Activated T-cell treated with anti-CD3 and anti-CD28 coated beads, Interleukin-2, amount 50 U/mL, for 4 hours (primary cell): ENCODE data around the gene TMEM39B. TPM values are rescaled to one million over a fixed set of nuclear protein-coding genes. Genes with fewer than 3 reads are reported as not detected.
"Not testable (repeated sequence)": the region's sequence is repeated elsewhere in the genome, so short reads cannot be mapped to it uniquely, and the experiment has no call there.

ENCODE experiments used
- ATAC-seq, 2 donors: fragments of 200-7000 bp; cut with Tn5 transposase; one replicate each; pipeline ENCODE4 v1.10.0; 2021
- DNase-seq: peaks from one replicate; pipeline ENCODE4 v3.0.0-alpha.2; 2020
- H3K27me3 Mint-ChIP-seq: one replicate; pipeline ENCODE4 v1.8.0; 2021; ENCODE audit warnings: low read depth, mixed read lengths
- H3K36me3 Mint-ChIP-seq: one replicate; pipeline ENCODE4 v1.8.0; 2022; ENCODE audit warnings: mixed read lengths; ENCODE audit not compliant: insufficient read depth
- H3K4me1 Mint-ChIP-seq: one replicate; pipeline ENCODE4 v1.8.0; 2021; ENCODE audit warnings: low read depth, mixed read lengths
- H3K4me3 Mint-ChIP-seq: one replicate; pipeline ENCODE4 v1.8.0; 2021; ENCODE audit warnings: mild to moderate bottlenecking, moderate library complexity, mixed read lengths
- H3K9me3 Mint-ChIP-seq: one replicate; pipeline ENCODE4 v1.8.0; 2021; ENCODE audit warnings: mixed read lengths
- total RNA-seq, 3 donors: library from RNA; stranded (reverse); gene quantifications; one replicate each; pipeline ENCODE4 v1.2.1, GENCODE V29; 2021

The TMEM39B gene
- total RNA-seq, 3 donors from 2014 or later: 26.9 to 30.4 (median 27.8) TPM

DNA sequence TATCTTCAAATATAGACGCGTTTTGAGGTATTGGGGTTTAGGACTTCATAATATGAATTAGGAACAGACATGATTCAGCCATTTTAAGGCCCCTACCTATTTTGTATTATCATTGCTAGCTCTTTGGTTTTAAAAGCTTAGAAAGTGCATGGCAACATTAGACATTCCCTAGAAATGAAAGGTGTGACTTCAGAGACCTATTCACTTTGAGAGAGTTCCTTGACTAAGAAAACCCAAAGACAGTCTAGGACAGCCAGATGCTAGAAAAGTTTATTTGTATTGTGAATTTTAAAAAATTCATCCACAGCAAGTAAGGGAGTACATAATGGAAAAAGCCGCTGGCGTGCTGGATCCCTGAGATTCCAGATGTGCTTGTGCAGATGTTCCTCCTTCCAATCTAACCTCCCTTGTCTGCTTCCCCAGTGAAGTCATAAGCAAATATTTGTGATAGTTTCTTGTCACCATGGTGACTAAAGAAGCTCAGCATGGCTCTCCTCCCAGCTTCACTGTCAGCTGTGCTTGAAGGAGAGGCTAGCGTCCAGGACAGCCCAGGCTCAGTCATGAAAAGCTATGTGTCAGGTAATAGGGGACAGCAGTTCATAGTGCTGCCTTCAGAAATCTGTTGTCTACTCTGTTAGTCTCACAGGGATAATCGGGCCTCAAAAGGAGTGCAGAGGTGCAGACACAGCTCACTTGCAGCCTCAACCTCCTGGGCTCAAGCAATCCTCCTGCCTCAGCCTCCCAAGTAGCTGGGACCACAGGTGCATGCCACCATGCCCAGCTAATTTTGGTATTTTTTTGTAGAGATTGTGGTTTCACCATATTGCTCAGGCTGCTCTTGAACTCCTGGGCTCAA lies 69.9 kb downstream of the TMEM39B start:
- H3K4me3 Mint-ChIP-seq: no peak overlapping the region
- no peaks in the 10 kb centered on the region for H3K9me3 Mint-ChIP-seq
- peaks cover 57% of the 10 kb centered on the region for H3K4me1 Mint-ChIP-seq
- no peak for DNase-seq
- peaks cover 16% of the 10 kb centered on the region for H3K36me3 Mint-ChIP-seq
- H3K27me3 Mint-ChIP-seq: no peaks in the 10 kb centered on the region
- no peak for ATAC-seq

DNA sequence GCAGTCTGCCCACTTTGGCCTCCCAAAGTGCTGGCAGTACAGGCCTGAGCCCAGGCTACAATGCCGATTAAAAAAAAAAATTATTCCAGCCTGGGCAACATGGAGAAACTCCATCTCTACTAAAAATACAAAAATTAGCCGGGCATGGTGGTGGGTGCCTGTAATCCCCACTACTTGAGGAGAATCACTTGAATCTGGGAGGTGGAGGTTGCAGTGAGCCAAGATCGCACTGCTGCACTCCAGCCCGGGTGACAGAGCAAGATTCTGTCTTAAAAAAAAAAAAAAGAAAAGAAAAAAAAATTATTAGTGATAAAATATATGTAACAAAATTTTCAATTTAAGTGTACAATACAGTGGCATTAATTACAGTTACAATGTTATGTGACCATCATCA lies 70.6 kb downstream of the TMEM39B start:
- not testable (repeated sequence) for H3K27me3 Mint-ChIP-seq, H3K9me3 Mint-ChIP-seq, DNase-seq, ATAC-seq, H3K4me3 Mint-ChIP-seq
- Mint-ChIP-seq H3K36me3 (peaks cover 20% of the 10 kb centered on the region), H3K4me1 (peaks cover 53% of the 10 kb centered on the region)

DNA sequence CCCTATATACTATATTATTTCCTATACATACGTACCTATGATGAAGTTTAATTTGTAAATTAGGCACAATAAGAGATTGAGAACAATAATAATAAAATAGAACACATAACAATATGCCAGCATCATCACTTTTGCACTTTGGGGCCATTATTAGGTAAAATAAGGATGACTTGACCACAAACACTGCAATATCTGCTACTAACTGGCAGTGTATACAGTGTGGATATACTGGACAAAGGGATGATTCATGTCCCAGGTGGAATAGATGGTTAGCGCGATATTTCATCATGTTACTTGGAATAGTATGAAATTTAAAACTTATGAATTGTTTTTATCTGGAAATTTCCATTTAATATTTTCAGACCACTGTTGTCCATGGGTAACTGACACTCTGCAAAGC lies 71.3 kb downstream of the TMEM39B start:
- H3K27me3 Mint-ChIP-seq: no peaks in the 10 kb centered on the region
- H3K4me3 Mint-ChIP-seq: no peak overlapping the region
- peaks cover 3% of the 10 kb centered on the region for H3K9me3 Mint-ChIP-seq
- peaks cover 17% of the 10 kb centered on the region for H3K36me3 Mint-ChIP-seq
- DNase-seq (no peak), ATAC-seq (no peak)
- peaks cover 46% of the 10 kb centered on the region for H3K4me1 Mint-ChIP-seq

DNA sequence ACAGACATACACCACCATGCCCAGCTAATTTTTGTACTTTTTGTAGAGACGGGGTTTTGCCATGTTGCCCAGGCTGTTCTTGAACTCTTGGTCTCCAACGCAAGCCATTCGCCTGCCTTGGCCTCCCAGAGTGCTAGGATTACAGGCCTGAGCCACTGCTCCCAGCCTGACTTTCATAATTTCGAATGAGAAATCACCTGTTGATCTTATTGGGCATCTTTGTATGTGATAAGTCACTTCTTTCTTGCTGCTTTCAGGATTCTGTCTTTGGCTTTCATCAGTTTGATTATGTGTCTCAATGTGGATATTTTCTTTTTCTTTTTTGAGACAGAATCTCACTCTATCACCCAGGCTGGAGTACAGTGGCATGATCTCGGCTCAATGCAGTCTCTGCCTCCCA lies 75.1 kb downstream of the TMEM39B start:
- H3K4me3 Mint-ChIP-seq, DNase-seq, ATAC-seq, H3K9me3 Mint-ChIP-seq, H3K27me3 Mint-ChIP-seq: not testable (repeated sequence)
- peaks cover 19% of the 10 kb centered on the region for H3K36me3 Mint-ChIP-seq
- H3K4me1 Mint-ChIP-seq: peaks cover 28% of the 10 kb centered on the region

DNA sequence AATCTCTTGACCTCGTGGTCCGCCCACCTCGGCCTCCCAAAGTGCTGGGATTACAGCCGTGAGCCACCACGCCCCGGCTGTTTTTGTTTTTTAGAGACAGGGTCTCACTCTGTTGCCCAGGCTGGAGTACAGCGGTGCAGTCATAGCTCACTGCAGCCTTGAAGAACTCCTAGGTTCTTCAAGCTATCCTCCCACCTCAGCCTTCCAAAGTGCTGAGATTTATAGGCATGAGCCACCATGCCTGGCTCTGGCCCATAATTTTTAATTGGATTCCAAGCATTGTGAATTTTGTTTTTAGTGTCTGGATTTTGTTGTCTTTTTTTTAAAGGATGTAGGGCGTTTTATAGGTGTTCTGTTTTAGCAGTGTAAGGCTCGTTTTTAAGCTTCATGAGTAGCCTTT lies 78.1 kb downstream of the TMEM39B start:
- H3K9me3 Mint-ChIP-seq: peaks cover 4% of the 10 kb centered on the region
- peaks cover 10% of the 10 kb centered on the region for H3K4me1 Mint-ChIP-seq
- H3K4me3 Mint-ChIP-seq: no peak overlapping the region
- DNase-seq (no peak), ATAC-seq (no peak)
- no peaks in the 10 kb centered on the region for H3K27me3 Mint-ChIP-seq
- H3K36me3 Mint-ChIP-seq: peaks cover 17% of the 10 kb centered on the region

DNA sequence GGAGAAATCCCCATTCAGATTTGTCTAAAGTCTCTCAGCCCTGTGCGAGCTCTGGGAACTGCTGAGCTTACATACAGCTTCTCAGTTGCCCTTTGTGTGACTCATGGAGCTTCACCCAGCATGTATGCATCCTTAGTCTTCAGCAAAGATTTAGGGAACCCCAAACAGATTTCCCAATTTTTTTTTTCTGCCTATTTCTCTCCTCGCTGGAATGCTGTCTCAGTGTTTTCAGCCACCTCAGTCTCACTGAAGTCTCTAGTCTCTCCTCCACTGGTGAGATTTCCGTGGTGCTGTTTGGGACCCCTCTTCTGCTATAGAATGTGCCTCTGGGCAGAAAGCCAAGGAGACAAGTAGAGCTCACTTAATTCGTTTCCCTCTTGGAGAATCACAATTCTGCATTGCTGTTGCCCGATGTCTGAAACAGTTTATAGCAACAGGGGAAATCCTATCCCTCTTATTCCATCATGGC lies 78.6 kb downstream of the TMEM39B start:
- H3K27me3 Mint-ChIP-seq: no peaks in the 10 kb centered on the region
- H3K36me3 Mint-ChIP-seq: peaks cover 22% of the 10 kb centered on the region
- H3K4me1 Mint-ChIP-seq: peaks cover 5% of the 10 kb centered on the region
- H3K9me3 Mint-ChIP-seq: peaks cover 4% of the 10 kb centered on the region
- H3K4me3 Mint-ChIP-seq: no peak overlapping the region
- DNase-seq (no peak), ATAC-seq (no peak)

Other genes with a start within 250 kb of the TMEM39B start
- 100 to 1,000 TPM; 294 to 337 (median 297) TPM for gene PTP4A2, start 134.6 kb upstream of the TMEM39B start, total RNA-seq
- 100 to 1,000 TPM; 186 to 191 (median 187) TPM for gene KHDRBS1, start 59.1 kb upstream of the TMEM39B start, total RNA-seq
- 10 to 100 TPM; 82.6 to 90.0 (median 88.1) TPM for gene KPNA6, start 35.1 kb downstream of the TMEM39B start, total RNA-seq
- 10 to 100 TPM; 80.7 to 86.6 (median 86.0) TPM for gene TXLNA, start 106.7 kb downstream of the TMEM39B start, total RNA-seq
- gene CCDC28B, start 127.7 kb downstream of the TMEM39B start, total RNA-seq: 10 to 100 TPM in 1 of 3 donors, 1 to 10 TPM in 2; 6.7 to 10.0 (median 7.8) TPM
- gene IQCC, start 132.7 kb downstream of the TMEM39B start, total RNA-seq: 1 to 10 TPM; 2.2 to 3.0 (median 2.9) TPM
- gene DCDC2B, start 136.2 kb downstream of the TMEM39B start, total RNA-seq: not detected
- 1 to 10 TPM; 8.0 to 9.2 (median 8.2) TPM for gene TMEM234, start 149.4 kb downstream of the TMEM39B start, total RNA-seq
- 100 to 1,000 TPM; 404 to 436 (median 434) TPM for gene EIF3I, start 149.5 kb downstream of the TMEM39B start, total RNA-seq
- gene FAM167B, start 174.3 kb downstream of the TMEM39B start, total RNA-seq: under 1 TPM in 1 of 3 donors, not detected in 2; 0.25 TPM
- gene LCK, start 178.3 kb downstream of the TMEM39B start, total RNA-seq: 100 to 1,000 TPM; 187 to 238 (median 237) TPM
- gene HDAC1, start 219.1 kb downstream of the TMEM39B start, total RNA-seq: 100 to 1,000 TPM; 168 to 177 (median 173) TPM